Gastrocnemius medialis (tissue), 4 donors: ENCODE results near the gene TINCR.

Source experiments
- POLR2A ChIP-seq, 2 donors: fragments of 450-650 bp; IDR thresholded peaks; one replicate each; pipeline ENCODE4 v1.6.1; 2017; ENCODE audit warnings: antibody characterized with exemption in 2 of 2, mild to moderate bottlenecking in 2 of 2, moderate library complexity in 2 of 2
- TF ChIP-seq, protein P1 (sequence below), 5 experiments: fragments of 450-650 bp in 3 of 5; fragments of 200-600 bp in 2 of 5; sonication (generic) in 2 of 5; IDR thresholded peaks in 4 of 5; conservative IDR thresholded peaks in 1 of 5; 1 replicate in 4 of 5; 2 replicates in 1 of 5; pipeline ENCODE4 v1.5.1; 2016 to 2019; ENCODE audit warnings: antibody characterized with exemption in 5 of 5, mild to moderate bottlenecking in 3 of 5, moderate library complexity in 3 of 5

DNA sequence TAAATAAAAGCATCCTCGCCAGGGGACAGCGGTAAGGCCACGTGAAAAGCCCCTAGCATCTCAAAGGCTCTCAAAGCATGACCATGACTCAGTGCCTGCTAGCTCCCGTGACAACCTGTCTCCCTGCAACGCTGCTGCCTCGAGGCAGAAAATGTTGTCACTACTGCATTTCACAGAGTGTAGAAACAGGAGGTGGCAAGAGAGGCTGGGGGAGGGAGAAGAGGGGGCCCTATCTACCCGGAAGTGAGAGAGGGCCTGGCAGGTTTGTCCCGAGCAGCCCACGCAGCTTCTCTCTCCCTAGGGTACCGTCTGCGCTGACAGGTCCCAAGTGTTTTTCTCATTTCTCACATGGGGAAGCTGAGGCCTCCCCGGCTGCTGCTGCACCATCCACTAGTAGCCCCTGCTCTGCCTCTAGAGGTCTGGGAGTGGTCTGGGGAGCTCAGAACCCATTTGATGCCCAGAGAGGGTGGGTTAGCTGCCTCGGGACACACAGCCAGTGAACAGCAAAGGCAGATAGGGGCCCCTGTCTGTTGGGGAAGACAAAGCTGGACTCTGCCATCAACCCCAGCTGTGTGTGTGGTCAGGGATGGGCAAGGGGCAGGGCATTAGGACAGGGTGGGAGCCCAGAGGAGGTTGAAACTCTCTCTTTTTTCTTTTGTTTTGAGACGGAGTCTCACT, 3.7 kb downstream of the TINCR start:
- TF ChIP-seq, protein P1, sequence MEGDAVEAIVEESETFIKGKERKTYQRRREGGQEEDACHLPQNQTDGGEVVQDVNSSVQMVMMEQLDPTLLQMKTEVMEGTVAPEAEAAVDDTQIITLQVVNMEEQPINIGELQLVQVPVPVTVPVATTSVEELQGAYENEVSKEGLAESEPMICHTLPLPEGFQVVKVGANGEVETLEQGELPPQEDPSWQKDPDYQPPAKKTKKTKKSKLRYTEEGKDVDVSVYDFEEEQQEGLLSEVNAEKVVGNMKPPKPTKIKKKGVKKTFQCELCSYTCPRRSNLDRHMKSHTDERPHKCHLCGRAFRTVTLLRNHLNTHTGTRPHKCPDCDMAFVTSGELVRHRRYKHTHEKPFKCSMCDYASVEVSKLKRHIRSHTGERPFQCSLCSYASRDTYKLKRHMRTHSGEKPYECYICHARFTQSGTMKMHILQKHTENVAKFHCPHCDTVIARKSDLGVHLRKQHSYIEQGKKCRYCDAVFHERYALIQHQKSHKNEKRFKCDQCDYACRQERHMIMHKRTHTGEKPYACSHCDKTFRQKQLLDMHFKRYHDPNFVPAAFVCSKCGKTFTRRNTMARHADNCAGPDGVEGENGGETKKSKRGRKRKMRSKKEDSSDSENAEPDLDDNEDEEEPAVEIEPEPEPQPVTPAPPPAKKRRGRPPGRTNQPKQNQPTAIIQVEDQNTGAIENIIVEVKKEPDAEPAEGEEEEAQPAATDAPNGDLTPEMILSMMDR (IDR thresholded peaks at IDR 0.05 in 4 of 5, conservative IDR thresholded peaks at IDR 0.05 in 1 of 5), result no peak
- TF ChIP-seq POLR2A (IDR thresholded peaks at IDR 0.05), result no peak
